Measurements from ENCODE around the gene BRPF3.

GRCh38 chr6:36223706-36224105 is 27.2 kb downstream of the BRPF3 start:
- TF ChIP-seq POLR2A (IDR thresholded peaks at IDR 0.05) (no peak), CTCF (IDR thresholded peaks at IDR 0.05) (no peak)

Measured in Peyer's patch (tissue), 4 donors.